K562 (cell line): ENCODE results near the gene SPRED2. TPM values are rescaled to one million over a fixed set of nuclear protein-coding genes. Genes with fewer than 3 reads are reported as not detected.

Experiments
- ATAC-seq: fragments of 200-7000 bp; cut with Tn5 transposase; 3 replicates; pipeline ENCODE4 v1.9.1; 2020; ENCODE audit warnings: moderate library complexity
- BruUV-seq: library from RNA; stranded (reverse); fragments of 400-500 nt; replicated peaks from 2 replicates; lab custom pipeline; 2021; lab: Mats Ljungman, UMichigan
- CTCF ChIA-PET: fragments of 300-600 bp; formaldehyde crosslinking; extraction: SDS; loops from one replicate; lab custom pipeline; 2021; ENCODE audit warnings: low intra/inter-chr PET ratio; lab: Yijun Ruan, JAX
- POLR2A ChIA-PET: fragments of 300-600, 350-650 bp; sonication (Branson Sonifier 250); formaldehyde crosslinking; extraction: SDS; loops from one replicate; lab custom pipeline; 2021; ENCODE audit warnings: antibody characterized with exemption, inconsistent platforms; lab: Yijun Ruan, JAX
- DNase-seq, 4 experiments: peaks; one replicate each; pipeline versions ENCODE4 v3.0.0 to v3.0.0-alpha.2; 2011 to 2018; ENCODE audit warnings: low spot score in 3 of 4, mixed read lengths in 3 of 4; ENCODE audit errors: extremely low read depth in 1 of 4
- FAIRE-seq: peaks from 2 replicates; lab custom pipeline; 2011; peaks lifted over from hg19 to GRCh38; lab: Jason Lieb, UNC
- H2AFZ ChIP-seq: 2 replicates; pipeline ENCODE4 v1.6.0; 2011; ENCODE audit warnings: low read depth, low read length, control low read depth, inconsistent platforms
- H3K27ac ChIP-seq: fragments of 200-600 bp; 3 replicates; pipeline ENCODE4 v1.8.0; 2011; ENCODE audit warnings: low read depth, mild to moderate bottlenecking, control low read depth, inconsistent platforms, low read length, moderate library complexity, mixed read lengths; ENCODE audit errors: extremely low read depth
- H3K27me3 ChIP-seq, 2 experiments: fragments of 300-600 bp in 1 of 2; 2 replicates in 1 of 2; 3 replicates in 1 of 2; pipeline versions ENCODE4 v1.6.0 to v1.8.0; 2011; ENCODE audit warnings: inconsistent platforms in 2 of 2, low read length in 2 of 2, mild to moderate bottlenecking in 1 of 2, mixed read lengths in 1 of 2, moderate library complexity in 1 of 2; ENCODE audit not compliant: control insufficient read depth in 2 of 2, insufficient read depth in 2 of 2
- H3K36me3 ChIP-seq: fragments of 300-600 bp; 3 replicates; pipeline ENCODE4 v1.8.0; 2011; ENCODE audit warnings: mild to moderate bottlenecking, low read length, inconsistent platforms; ENCODE audit not compliant: control insufficient read depth, insufficient read depth
- H3K4me1 ChIP-seq, 2 experiments: fragments of 200-600 bp in 1 of 2; replicated peaks in 1 of 2; 2 replicates in 1 of 2; 3 replicates in 1 of 2; pipeline versions ENCODE4 v1.5.1 to v1.8.0; 2011; ENCODE audit warnings: inconsistent platforms in 2 of 2, low read length in 2 of 2, mild to moderate bottlenecking in 1 of 2, mixed read lengths in 1 of 2, moderate library complexity in 1 of 2; ENCODE audit not compliant: control insufficient read depth in 2 of 2, insufficient read depth in 2 of 2
- H3K4me2 ChIP-seq: 2 replicates; pipeline ENCODE4 v1.6.1; 2011; ENCODE audit warnings: low read length, control low read depth, inconsistent platforms, mixed read lengths; ENCODE audit not compliant: insufficient read depth
- H3K4me3 ChIP-seq: fragments of 200-600 bp; sonication (generic), shearing (Covaris generic); 2 replicates; pipeline ENCODE4 v1.5.1; 2016; ENCODE audit warnings: control low read depth, inconsistent platforms
- H3K79me2 ChIP-seq: fragments of 200-600 bp; 3 replicates; pipeline ENCODE4 v1.8.0; 2011; ENCODE audit warnings: low read length, inconsistent platforms; ENCODE audit not compliant: control insufficient read depth, insufficient read depth
- H3K9ac ChIP-seq, 2 experiments: 2 replicates each; pipeline versions ENCODE4 v1.6.0 to v1.6.1; 2011; ENCODE audit warnings: low read depth in 2 of 2, low read length in 2 of 2, control low read depth in 1 of 2, inconsistent platforms in 1 of 2, mild to moderate bottlenecking in 1 of 2, mixed read lengths in 1 of 2; ENCODE audit not compliant: insufficient read depth in 1 of 2
- H3K9me1 ChIP-seq: one replicate; pipeline ENCODE4 v1.6.0; 2011; ENCODE audit warnings: inconsistent platforms, mild to moderate bottlenecking, low read length, moderate library complexity; ENCODE audit not compliant: control insufficient read depth, insufficient read depth
- H3K9me3 ChIP-seq: replicated peaks from 2 replicates; pipeline ENCODE4 v1.5.1; 2011; ENCODE audit warnings: low read depth, low read length, inconsistent platforms; ENCODE audit not compliant: control insufficient read depth, insufficient read depth
- H4K20me1 ChIP-seq: replicated peaks from 2 replicates; pipeline ENCODE4 v1.6.1; 2011; ENCODE audit warnings: low read length, inconsistent platforms, mixed read lengths; ENCODE audit not compliant: control insufficient read depth, insufficient read depth
- GTF2F1 ChIP-seq: IDR thresholded peaks from 2 replicates; pipeline ENCODE4 v1.6.1; 2011; ENCODE audit warnings: low read depth, low read length, improper control_type of control experiment
- NCOA4 ChIP-seq: fragments of 450-650 bp; IDR thresholded peaks from 2 replicates; pipeline ENCODE4 v1.6.1; 2018; ENCODE audit warnings: mild to moderate bottlenecking; ENCODE audit not compliant: partially characterized antibody
- RBFOX2 ChIP-seq: fragments of 200-400 bp; formaldehyde crosslinking; IDR thresholded peaks from 2 replicates; pipeline ENCODE4 v1.6.1; 2017; ENCODE audit warnings: low read depth, mild to moderate bottlenecking, low read length, moderate library complexity
- RBM34 ChIP-seq: fragments of 200-400 bp; formaldehyde crosslinking; IDR thresholded peaks from 2 replicates; pipeline ENCODE4 v1.6.1; 2018; ENCODE audit warnings: low read length, borderline replicate concordance; ENCODE audit not compliant: insufficient read depth
- RCOR1 ChIP-seq, 2 experiments: IDR thresholded peaks; 2 replicates each; pipeline ENCODE4 v1.6.1; 2012; ENCODE audit warnings: low read depth in 2 of 2, low read length in 2 of 2, borderline replicate concordance in 1 of 2, improper control_type of control experiment in 1 of 2
- SP2 ChIP-seq: IDR thresholded peaks from 2 replicates; pipeline ENCODE4 v1.6.1; 2011; ENCODE audit warnings: mild to moderate bottlenecking, low read depth, low read length, moderate library complexity; ENCODE audit not compliant: poor library complexity, severe bottlenecking; ENCODE audit errors: extremely low read depth
- U2AF2 ChIP-seq: fragments of 200-400 bp; formaldehyde crosslinking; optimal IDR thresholded peaks from 2 replicates; pipeline ENCODE3; 2017; ENCODE audit warnings: low read depth, mild to moderate bottlenecking, low read length
- ZNF311 ChIP-seq: fragments of 250-450 bp; sonication (Bioruptor Pico); IDR thresholded peaks from 2 replicates; pipeline ENCODE4 v1.4.0; 2020; ENCODE audit warnings: mild to moderate bottlenecking, moderate library complexity
- WGBS: fragments of 100-300 bp; shearing (Covaris generic); methylation state at CpG from one replicate; pipeline ENCODE4 v1.1.6; 2016; ENCODE audit warnings: low coverage, mixed read lengths; ENCODE audit not compliant: insufficient coverage; ENCODE audit errors: missing lambda C conversion rate; 5-methylcytosine and 5-hydroxymethylcytosine counted together
- in situ Hi-C: fragments of 300-500 bp; cut with MboI; formaldehyde crosslinking; loops from 4 replicates; pipeline ENCODE4 v1.15.0; 2018; ENCODE audit warnings: inconsistent platforms, mixed read lengths
- intact Hi-C: fragments of 100-400 bp; cut with micrococcal nuclease; formaldehyde crosslinking; loops from 2 replicates; pipeline ENCODE4 v1.14.2; 2022
- polyA plus RNA-seq, 8 experiments: library from polyadenylated mRNA; depleted of rRNA in 4 of 8; stranded (reverse) in 5 of 8; unstranded in 3 of 8; fragments of >200 nt; fragmentation: Nextera tagmentation in 2 of 8; fragmentation: Illumina TruSeq in 1 of 8; extraction: Ambion mirVana in 2 of 8; extraction: Trizol in 1 of 8; gene quantifications; 2 replicates each; pipeline versions ENCODE4 v1.2.1 to v1.2.3, GENCODE V29; 2011 to 2014; ENCODE audit warnings: inconsistent platforms in 1 of 8, missing spikeins in 1 of 8
- total RNA-seq, 7 experiments: library from RNA; depleted of rRNA in 6 of 7; stranded (reverse); fragments of >200 nt in 6 of 7; fragmentation: Illumina TruSeq in 2 of 7; extraction: Trizol in 2 of 7; gene quantifications; 2 replicates each; pipeline versions ENCODE4 v1.2.1 to v1.2.3, GENCODE V29; 2011 to 2021; ENCODE audit warnings: low replicate concordance in 1 of 7
- TF ChIP-seq, protein P1 (sequence below): sonication (generic); formaldehyde crosslinking; IDR thresholded peaks from 2 replicates; pipeline ENCODE4 v1.8.1; 2022; ENCODE audit warnings: missing genetic modification reagents
- TF ChIP-seq, protein P2 (sequence below): fragments of 450-650 bp; IDR thresholded peaks from 2 replicates; pipeline ENCODE4 v1.6.1; 2016; ENCODE audit warnings: mild to moderate bottlenecking, moderate library complexity

The SPRED2 gene
- total and polyA plus RNA-seq, 9 of the 15 experiments (the other 6 are each of a cell fraction or from before 2014, with no cell fraction given), result 4.6 to 50.8 (median 14.1) TPM

DNA sequence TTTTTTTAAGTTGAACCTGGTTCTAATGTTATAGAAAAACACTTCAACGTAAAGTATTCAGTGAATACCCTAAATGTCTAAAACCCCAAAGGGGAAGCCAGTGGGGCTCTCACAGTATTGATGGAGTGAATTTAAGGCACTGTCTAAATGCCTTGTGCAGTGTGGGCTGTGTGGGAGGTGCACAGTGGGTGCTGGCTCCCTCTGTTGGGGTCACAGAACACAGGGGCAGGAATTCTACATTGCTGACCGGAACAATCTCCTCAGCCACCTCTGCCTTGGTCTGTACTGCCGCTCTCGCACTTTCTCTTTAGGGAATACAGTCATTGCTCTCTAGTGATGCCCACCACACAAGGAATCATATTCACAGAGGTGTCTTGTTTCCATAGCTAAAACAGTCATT lies 45.4 kb downstream of the SPRED2 start:
- Histone ChIP-seq H3K4me2 (no peak overlapping the region), H3K36me3 (peaks cover 3% of the 10 kb centered on the region; the same call in 1 of the 3 replicates), H3K9me1 (no peaks in the 10 kb centered on the region), H4K20me1 (peaks cover 40% of the 10 kb centered on the region), H3K9ac (no peak overlapping the region), H3K4me3 (no peak overlapping the region), H3K9me3 (no peaks in the 10 kb centered on the region), H2AFZ (no peak overlapping the region), H3K27me3 (no peaks in the 10 kb centered on the region), H3K4me1 (peaks cover 29 to 56% of the 10 kb centered on the region in 2 experiments), H3K27ac (no peak overlapping the region), H3K79me2 (peaks cover 88% of the 10 kb centered on the region)
- POLR2A ChIA-PET, result interaction anchor here (0.5 kb wide), 1 partner anchor 36 kb away, joined by 3 read pairs; no protein-coding TSS in a partner anchor
- 46% methylated on average over 3 of the region's 4 CpGs for WGBS
- no TSS peak for BruUV-seq
- intact Hi-C loops, result no loop called here
- in situ Hi-C loops, result no loop called here
- CTCF ChIA-PET, result no interaction called here
- FAIRE-seq, result peak; percentile 73
- ATAC-seq, result peak; percentile 73
- peak in 2 of 4 experiments; percentile 54 to 61 for DNase-seq
- TF ChIP-seq RCOR1 (IDR thresholded peaks at IDR 0.05; ENCODE audit: borderline replicate concordance in 1 of 2, low read depth in 2 of 2, low read length in 2 of 2) (no peak), U2AF2 (no peak), NCOA4 (no peak), RBFOX2 (no peak), ZNF311 (CRISPR knock-in tag) (no peak), SP2 (no peak), RBM34 (no peak), GTF2F1 (no peak)
- TF ChIP-seq, protein P1, sequence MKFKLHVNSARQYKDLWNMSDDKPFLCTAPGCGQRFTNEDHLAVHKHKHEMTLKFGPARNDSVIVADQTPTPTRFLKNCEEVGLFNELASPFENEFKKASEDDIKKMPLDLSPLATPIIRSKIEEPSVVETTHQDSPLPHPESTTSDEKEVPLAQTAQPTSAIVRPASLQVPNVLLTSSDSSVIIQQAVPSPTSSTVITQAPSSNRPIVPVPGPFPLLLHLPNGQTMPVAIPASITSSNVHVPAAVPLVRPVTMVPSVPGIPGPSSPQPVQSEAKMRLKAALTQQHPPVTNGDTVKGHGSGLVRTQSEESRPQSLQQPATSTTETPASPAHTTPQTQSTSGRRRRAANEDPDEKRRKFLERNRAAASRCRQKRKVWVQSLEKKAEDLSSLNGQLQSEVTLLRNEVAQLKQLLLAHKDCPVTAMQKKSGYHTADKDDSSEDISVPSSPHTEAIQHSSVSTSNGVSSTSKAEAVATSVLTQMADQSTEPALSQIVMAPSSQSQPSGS, result no peak
- TF ChIP-seq, protein P2, sequence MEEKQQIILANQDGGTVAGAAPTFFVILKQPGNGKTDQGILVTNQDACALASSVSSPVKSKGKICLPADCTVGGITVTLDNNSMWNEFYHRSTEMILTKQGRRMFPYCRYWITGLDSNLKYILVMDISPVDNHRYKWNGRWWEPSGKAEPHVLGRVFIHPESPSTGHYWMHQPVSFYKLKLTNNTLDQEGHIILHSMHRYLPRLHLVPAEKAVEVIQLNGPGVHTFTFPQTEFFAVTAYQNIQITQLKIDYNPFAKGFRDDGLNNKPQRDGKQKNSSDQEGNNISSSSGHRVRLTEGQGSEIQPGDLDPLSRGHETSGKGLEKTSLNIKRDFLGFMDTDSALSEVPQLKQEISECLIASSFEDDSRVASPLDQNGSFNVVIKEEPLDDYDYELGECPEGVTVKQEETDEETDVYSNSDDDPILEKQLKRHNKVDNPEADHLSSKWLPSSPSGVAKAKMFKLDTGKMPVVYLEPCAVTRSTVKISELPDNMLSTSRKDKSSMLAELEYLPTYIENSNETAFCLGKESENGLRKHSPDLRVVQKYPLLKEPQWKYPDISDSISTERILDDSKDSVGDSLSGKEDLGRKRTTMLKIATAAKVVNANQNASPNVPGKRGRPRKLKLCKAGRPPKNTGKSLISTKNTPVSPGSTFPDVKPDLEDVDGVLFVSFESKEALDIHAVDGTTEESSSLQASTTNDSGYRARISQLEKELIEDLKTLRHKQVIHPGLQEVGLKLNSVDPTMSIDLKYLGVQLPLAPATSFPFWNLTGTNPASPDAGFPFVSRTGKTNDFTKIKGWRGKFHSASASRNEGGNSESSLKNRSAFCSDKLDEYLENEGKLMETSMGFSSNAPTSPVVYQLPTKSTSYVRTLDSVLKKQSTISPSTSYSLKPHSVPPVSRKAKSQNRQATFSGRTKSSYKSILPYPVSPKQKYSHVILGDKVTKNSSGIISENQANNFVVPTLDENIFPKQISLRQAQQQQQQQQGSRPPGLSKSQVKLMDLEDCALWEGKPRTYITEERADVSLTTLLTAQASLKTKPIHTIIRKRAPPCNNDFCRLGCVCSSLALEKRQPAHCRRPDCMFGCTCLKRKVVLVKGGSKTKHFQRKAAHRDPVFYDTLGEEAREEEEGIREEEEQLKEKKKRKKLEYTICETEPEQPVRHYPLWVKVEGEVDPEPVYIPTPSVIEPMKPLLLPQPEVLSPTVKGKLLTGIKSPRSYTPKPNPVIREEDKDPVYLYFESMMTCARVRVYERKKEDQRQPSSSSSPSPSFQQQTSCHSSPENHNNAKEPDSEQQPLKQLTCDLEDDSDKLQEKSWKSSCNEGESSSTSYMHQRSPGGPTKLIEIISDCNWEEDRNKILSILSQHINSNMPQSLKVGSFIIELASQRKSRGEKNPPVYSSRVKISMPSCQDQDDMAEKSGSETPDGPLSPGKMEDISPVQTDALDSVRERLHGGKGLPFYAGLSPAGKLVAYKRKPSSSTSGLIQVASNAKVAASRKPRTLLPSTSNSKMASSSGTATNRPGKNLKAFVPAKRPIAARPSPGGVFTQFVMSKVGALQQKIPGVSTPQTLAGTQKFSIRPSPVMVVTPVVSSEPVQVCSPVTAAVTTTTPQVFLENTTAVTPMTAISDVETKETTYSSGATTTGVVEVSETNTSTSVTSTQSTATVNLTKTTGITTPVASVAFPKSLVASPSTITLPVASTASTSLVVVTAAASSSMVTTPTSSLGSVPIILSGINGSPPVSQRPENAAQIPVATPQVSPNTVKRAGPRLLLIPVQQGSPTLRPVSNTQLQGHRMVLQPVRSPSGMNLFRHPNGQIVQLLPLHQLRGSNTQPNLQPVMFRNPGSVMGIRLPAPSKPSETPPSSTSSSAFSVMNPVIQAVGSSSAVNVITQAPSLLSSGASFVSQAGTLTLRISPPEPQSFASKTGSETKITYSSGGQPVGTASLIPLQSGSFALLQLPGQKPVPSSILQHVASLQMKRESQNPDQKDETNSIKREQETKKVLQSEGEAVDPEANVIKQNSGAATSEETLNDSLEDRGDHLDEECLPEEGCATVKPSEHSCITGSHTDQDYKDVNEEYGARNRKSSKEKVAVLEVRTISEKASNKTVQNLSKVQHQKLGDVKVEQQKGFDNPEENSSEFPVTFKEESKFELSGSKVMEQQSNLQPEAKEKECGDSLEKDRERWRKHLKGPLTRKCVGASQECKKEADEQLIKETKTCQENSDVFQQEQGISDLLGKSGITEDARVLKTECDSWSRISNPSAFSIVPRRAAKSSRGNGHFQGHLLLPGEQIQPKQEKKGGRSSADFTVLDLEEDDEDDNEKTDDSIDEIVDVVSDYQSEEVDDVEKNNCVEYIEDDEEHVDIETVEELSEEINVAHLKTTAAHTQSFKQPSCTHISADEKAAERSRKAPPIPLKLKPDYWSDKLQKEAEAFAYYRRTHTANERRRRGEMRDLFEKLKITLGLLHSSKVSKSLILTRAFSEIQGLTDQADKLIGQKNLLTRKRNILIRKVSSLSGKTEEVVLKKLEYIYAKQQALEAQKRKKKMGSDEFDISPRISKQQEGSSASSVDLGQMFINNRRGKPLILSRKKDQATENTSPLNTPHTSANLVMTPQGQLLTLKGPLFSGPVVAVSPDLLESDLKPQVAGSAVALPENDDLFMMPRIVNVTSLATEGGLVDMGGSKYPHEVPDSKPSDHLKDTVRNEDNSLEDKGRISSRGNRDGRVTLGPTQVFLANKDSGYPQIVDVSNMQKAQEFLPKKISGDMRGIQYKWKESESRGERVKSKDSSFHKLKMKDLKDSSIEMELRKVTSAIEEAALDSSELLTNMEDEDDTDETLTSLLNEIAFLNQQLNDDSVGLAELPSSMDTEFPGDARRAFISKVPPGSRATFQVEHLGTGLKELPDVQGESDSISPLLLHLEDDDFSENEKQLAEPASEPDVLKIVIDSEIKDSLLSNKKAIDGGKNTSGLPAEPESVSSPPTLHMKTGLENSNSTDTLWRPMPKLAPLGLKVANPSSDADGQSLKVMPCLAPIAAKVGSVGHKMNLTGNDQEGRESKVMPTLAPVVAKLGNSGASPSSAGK, result no peak
